Lower lobe of right lung (tissue), 2 donors: ENCODE results near the gene LILRB3. TPM values are rescaled to one million over a fixed set of nuclear protein-coding genes. Genes with fewer than 3 reads are reported as not detected.

Experiments
- ATAC-seq, 2 donors: fragments of 200-7000 bp; cut with Tn5 transposase; one replicate each; pipeline ENCODE4 v1.9.1; 2020 to 2022; ENCODE audit warnings: mild to moderate bottlenecking in 2 of 2, moderate library complexity in 2 of 2
- DNase-seq: peaks from one replicate; pipeline ENCODE4 v3.0.0-alpha.2; 2020
- H3K27ac ChIP-seq: fragments of 200-600 bp; one replicate; pipeline ENCODE4 v1.8.0; 2022
- H3K27me3 ChIP-seq: fragments of 200-600 bp; one replicate; pipeline ENCODE4 v1.8.0; 2022; ENCODE audit warnings: low read depth
- H3K36me3 ChIP-seq: fragments of 200-600 bp; one replicate; pipeline ENCODE4 v1.8.0; 2022; ENCODE audit warnings: mild to moderate bottlenecking
- H3K4me1 ChIP-seq: fragments of 200-600 bp; one replicate; pipeline ENCODE4 v1.8.0; 2022
- H3K4me3 ChIP-seq: fragments of 200-600 bp; one replicate; pipeline ENCODE4 v1.8.0; 2022; ENCODE audit warnings: mild to moderate bottlenecking
- H3K9me3 ChIP-seq: fragments of 200-600 bp; one replicate; pipeline ENCODE4 v1.8.0; 2022
- CTCF ChIP-seq: fragments of 200-600 bp; IDR thresholded peaks from one replicate; pipeline ENCODE4 v1.8.0; 2022; ENCODE audit warnings: antibody characterized with exemption, mild to moderate bottlenecking
- intact Hi-C: fragments of 100-400 bp; cut with DNase I; formaldehyde crosslinking; loops from one replicate; pipeline ENCODE4 v1.11.0; 2022
- total RNA-seq: library from RNA; stranded (reverse); fragmentation: NEBNext Ultra II Directional; extraction: Animal tissue kit (Norgen Biotek cat#: 25700); gene quantifications from one replicate; pipeline ENCODE4 v1.2.1, GENCODE V29; 2021
- donor health status: DM: no; HTN: yes; CAD: no; lungs with severe emphysema.

LILRB3 gene
- total RNA-seq, 1 donor from 2014 or later: 85.6 TPM

DNA sequence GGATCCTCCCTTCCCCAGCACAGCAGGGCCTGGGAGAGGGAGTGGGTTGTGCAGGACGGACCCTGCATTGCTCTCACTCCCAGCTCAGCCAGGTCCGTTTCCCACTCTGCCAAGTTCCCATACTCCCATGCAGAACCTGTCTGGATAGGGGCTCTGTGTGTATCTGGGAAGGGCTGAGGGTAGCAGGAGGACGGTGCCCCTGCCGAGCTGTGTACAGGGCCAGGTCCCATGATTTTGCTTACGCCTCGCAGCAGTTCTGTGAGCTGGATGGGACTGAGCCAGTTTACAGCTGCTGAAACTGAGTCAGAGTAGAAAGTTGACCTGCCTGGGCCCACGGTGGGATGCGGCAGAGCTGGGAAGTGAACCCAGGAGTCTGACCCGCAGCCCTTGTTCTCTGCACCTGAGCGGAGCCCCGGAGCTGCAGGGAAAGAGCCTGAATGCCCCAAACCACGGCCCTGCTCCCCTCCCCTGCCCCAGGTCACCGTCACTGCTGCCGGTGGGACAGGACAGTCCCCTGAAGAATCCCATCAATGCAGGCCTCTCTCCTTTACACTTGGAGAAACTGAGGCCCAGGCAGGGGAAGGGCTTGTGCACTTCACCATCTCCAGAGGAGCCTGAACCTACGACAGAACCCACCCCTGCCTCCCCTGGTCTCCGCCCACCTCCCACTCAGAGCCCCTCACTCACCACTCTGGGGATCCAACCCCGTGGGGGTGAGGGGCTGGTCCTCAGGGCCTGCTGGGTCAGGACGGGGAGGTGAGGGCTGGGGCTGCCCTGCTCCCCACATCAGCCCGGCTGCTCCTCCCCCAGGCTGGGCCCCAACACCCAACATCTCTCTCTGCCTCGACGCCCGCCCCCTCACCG lies 30.8 kb upstream of the LILRB3 start:
- H3K27me3 ChIP-seq: peaks cover 36% of the 10 kb centered on the region
- no peak for TF ChIP-seq CTCF
- H3K4me3 ChIP-seq: no peak overlapping the region
- no peaks in the 10 kb centered on the region for H3K9me3 ChIP-seq
- intact Hi-C loops: no loop called here
- H3K27ac ChIP-seq: no peak overlapping the region
- no peak for ATAC-seq
- H3K36me3 ChIP-seq: no peaks in the 10 kb centered on the region
- no peaks in the 10 kb centered on the region for H3K4me1 ChIP-seq
- no peak for DNase-seq

- H3K4me1 ChIP-seq: no peaks in the 10 kb centered on the region
- intact Hi-C loops: no loop called here
- no peak for TF ChIP-seq CTCF
- no peaks in the 10 kb centered on the region for H3K36me3 ChIP-seq
- no peak for DNase-seq
- no peak overlapping the region for H3K4me3 ChIP-seq
- H3K27me3 ChIP-seq: peaks cover 36% of the 10 kb centered on the region
- no peak for ATAC-seq
- no peak overlapping the region for H3K27ac ChIP-seq
- H3K9me3 ChIP-seq: no peaks in the 10 kb centered on the region
These were observed 30.0 kb upstream of the LILRB3 start for GRCh38 chr19:54252845-54253244.

GRCh38 chr19:54252243-54252642 lies 29.4 kb upstream of the LILRB3 start:
- no peak overlapping the region for H3K27ac ChIP-seq
- H3K36me3 ChIP-seq: no peaks in the 10 kb centered on the region
- no peak for TF ChIP-seq CTCF
- no peaks in the 10 kb centered on the region for H3K9me3 ChIP-seq
- no peak for ATAC-seq
- peaks cover 4% of the 10 kb centered on the region for H3K4me1 ChIP-seq
- H3K4me3 ChIP-seq: no peak overlapping the region
- DNase-seq: no peak
- intact Hi-C loops: no loop called here
- peaks cover 34% of the 10 kb centered on the region for H3K27me3 ChIP-seq

- no peak for TF ChIP-seq CTCF
- no peak overlapping the region for H3K4me3 ChIP-seq
- no peaks in the 10 kb centered on the region for H3K9me3 ChIP-seq
- DNase-seq: peak; percentile 62
- no peak overlapping the region for H3K27ac ChIP-seq
- no peaks in the 10 kb centered on the region for H3K36me3 ChIP-seq
- H3K4me1 ChIP-seq: peaks cover 7% of the 10 kb centered on the region
- ATAC-seq: peak; percentile 82 to 87
- H3K27me3 ChIP-seq: peaks cover 10% of the 10 kb centered on the region
- intact Hi-C loops: no loop called here
These were observed 25.3 kb upstream of the LILRB3 start for GRCh38 chr19:54248016-54248601.

- ATAC-seq: peak; percentile 14 to 42
- no peaks in the 10 kb centered on the region for H3K36me3 ChIP-seq
- H3K27ac ChIP-seq: peak overlapping the region; percentile 36
- no peaks in the 10 kb centered on the region for H3K9me3 ChIP-seq
- DNase-seq: no peak
- H3K4me3 ChIP-seq: peak overlapping the region; percentile 6
- peaks cover 2% of the 10 kb centered on the region for H3K27me3 ChIP-seq
- TF ChIP-seq CTCF: no peak
- H3K4me1 ChIP-seq: peaks cover 7% of the 10 kb centered on the region
- intact Hi-C loops: no loop called here
These were observed 24.5 kb upstream of the LILRB3 start for GRCh38 chr19:54247106-54247930.
